Right renal cortex interstitium (tissue), 3 donors: ENCODE data around the gene NRG3. TPM values are rescaled to one million over a fixed set of nuclear protein-coding genes. Genes with fewer than 3 reads are reported as not detected.

Source experiments
- DNase-seq, 3 donors: peaks; one replicate each; pipeline ENCODE4 v3.0.0-alpha.2; 2013; ENCODE audit warnings: low read depth in 3 of 3, low spot score in 2 of 3
- polyA plus RNA-seq, 3 donors: library from polyadenylated mRNA; unstranded; fragments of 120-200 nt; gene quantifications; one replicate each; pipeline ENCODE4 v1.2.1, GENCODE V29; 2013; ENCODE audit not compliant: insufficient read length in 3 of 3

NRG3 gene
- polyA plus RNA-seq, 3 donors: 12.6 to 15.6 (median 15.0) TPM

- DNase-seq: no peak
Measured at GRCh38 chr10:82194419-82194818, 319.4 kb downstream of the NRG3 start.

GRCh38 chr10:82206831-82207230 is 331.8 kb downstream of the NRG3 start:
- no peak for DNase-seq

- DNase-seq: no peak
Measured at GRCh38 chr10:82208726-82209125, 333.7 kb downstream of the NRG3 start.

GRCh38 chr10:82210331-82210730 is 335.3 kb downstream of the NRG3 start:
- no peak for DNase-seq

GRCh38 chr10:82211346-82211745 is 336.4 kb downstream of the NRG3 start:
- no peak for DNase-seq

- no peak for DNase-seq
Measured at GRCh38 chr10:82212753-82213152, 337.8 kb downstream of the NRG3 start.

- no peak for DNase-seq
Measured at GRCh38 chr10:82213784-82214183, 338.8 kb downstream of the NRG3 start.

- no peak for DNase-seq
Measured at GRCh38 chr10:82221056-82221455, 346.1 kb downstream of the NRG3 start.

- no peak for DNase-seq
Measured at GRCh38 chr10:82221601-82222149, 346.7 kb downstream of the NRG3 start.

- no peak for DNase-seq
Measured at GRCh38 chr10:82228701-82229100, 353.7 kb downstream of the NRG3 start.

GRCh38 chr10:82234173-82234572 is 359.2 kb downstream of the NRG3 start:
- DNase-seq: no peak

GRCh38 chr10:82236084-82236731 is 361.2 kb downstream of the NRG3 start:
- no peak for DNase-seq

- DNase-seq: no peak
Measured at GRCh38 chr10:82238291-82238690, 363.3 kb downstream of the NRG3 start.

- no peak for DNase-seq
Measured at GRCh38 chr10:82240408-82240807, 365.4 kb downstream of the NRG3 start.

- no peak for DNase-seq
Measured at GRCh38 chr10:82242778-82243177, 367.8 kb downstream of the NRG3 start.

GRCh38 chr10:82245157-82245556 is 370.2 kb downstream of the NRG3 start:
- no peak for DNase-seq

GRCh38 chr10:82245906-82246560 is 371.0 kb downstream of the NRG3 start:
- no peak for DNase-seq

- no peak for DNase-seq
Measured at GRCh38 chr10:82249141-82249540, 374.1 kb downstream of the NRG3 start.

- no peak for DNase-seq
Measured at GRCh38 chr10:82251222-82251906, 376.4 kb downstream of the NRG3 start.

GRCh38 chr10:82252081-82252480 is 377.1 kb downstream of the NRG3 start:
- no peak for DNase-seq

- DNase-seq: no peak
Measured at GRCh38 chr10:82254237-82254636, 379.2 kb downstream of the NRG3 start.

- no peak for DNase-seq
Measured at GRCh38 chr10:82256275-82256674, 381.3 kb downstream of the NRG3 start.
